Measurements from ENCODE around the gene RBM33.

The RBM33 gene

DNA sequence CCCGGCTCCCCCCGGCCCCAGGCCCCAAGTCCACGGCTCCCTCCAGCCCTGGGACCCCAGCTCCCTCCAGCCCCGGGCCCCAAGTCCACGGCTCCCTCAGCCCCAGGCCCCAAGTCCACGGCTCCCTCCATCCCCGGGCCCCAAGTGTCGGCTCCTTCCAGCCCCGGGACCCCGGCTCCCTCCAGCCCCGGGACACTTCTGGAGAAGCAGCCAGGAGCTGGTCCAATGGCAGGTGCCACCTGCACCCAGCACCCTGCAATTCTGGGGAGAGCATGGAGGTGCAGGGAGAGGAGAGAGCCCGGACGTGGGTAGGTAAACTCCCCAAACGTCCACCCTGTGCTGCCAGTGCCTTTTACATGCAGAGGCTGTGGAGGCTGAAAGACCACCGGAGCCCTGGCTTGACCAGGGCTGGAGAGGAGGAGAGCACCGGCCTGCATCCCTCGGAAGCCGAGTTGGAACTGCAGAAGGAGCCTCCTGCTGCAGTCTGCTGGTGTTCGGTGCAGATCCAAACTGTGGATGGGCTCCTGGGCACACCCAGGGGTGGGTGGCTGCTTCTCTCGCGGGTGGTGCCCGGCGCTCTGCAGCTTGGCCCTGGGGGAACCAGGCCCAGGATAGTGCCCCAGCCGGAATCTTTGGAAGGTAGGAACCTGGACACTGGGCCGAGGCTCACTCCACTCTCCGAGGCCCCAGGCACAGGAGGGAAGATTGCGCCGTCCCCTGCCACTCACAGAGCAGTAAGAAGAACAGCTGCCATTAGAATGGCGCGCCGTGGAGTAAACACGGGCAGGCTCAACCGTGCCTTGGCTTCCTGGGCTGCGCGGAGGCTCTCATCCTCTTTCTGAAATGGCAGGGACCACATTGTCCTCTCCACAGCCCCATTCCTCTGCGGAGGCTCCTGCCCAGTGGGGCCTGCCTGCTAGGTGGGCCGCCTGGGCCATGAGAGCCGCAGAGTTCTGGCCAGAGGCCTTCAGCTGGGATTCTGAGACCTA, 153.1 kb downstream of the RBM33 start:
- no peak for DNase-seq (ENCODE audit: low spot score)

- DNase-seq (ENCODE audit: low spot score): no peak
Observed at GRCh38 chr7:155798673-155799439, 154.4 kb downstream of the RBM33 start.

DNA sequence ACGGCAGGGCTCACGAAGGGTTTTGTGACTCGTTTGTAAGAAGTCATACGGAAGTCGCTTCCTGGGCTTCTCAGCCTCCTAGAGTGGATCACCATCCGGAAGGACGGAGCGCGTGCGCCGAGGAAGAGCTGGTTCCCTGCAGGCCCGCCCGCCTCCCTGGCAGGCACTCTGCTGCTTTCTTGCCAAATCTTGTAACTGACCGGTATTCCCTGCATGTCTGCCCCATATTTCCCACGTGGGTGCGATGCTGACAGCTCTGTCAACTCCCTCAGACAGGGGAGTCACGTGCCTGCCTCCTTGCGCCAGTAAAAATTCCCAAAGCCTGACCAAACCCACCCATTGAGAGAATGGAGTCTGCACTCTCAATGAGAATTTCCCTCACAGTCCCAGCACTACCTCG, 155.1 kb downstream of the RBM33 start:
- DNase-seq (ENCODE audit: low spot score): no peak

DNA sequence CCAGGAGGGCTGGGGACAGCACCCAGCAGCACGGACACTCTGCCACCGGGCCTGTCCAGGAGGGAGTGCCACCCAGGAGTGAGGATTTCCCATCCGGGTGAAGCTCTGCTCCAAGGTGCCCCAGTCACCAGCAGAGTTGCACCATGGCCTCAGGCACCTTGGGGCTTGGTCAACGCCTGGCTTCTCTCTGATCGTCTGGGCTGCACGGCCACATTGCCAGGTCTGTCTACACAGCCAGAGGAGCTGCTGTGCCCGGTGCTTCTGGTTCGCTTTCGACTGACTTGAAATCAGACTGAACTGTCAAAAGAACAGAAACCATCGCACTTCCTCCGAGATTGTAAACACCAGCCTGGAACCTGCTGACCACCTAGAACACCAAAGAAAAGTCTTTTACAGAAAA, 155.8 kb downstream of the RBM33 start:
- no peak for DNase-seq (ENCODE audit: low spot score)

DNA sequence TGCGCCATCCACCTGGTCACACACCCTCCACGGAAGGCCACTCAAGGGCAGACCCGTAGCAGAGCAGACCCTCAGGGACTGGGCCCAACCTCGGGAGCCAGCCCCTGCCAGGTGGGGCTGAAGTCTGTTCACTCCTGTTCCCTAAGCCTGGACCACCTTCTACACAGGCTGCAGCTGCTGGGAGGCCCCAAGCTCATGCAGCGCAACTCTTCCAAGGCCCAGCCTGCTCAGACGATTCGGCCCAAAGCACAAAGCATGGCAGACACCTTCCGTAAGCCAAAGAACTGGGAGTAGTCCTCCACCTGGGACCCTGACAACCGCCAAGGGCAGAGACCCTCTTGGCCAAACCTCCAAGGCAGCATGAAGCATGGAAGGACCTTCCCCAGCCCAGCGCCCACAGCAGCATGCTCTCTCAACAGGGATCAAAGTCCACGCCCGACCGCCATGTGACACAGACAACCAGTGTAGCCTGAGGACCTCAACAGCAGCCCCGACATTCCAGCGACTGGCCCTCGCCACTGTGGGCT, 156.3 kb downstream of the RBM33 start:
- no peak for DNase-seq (ENCODE audit: low spot score)

DNA sequence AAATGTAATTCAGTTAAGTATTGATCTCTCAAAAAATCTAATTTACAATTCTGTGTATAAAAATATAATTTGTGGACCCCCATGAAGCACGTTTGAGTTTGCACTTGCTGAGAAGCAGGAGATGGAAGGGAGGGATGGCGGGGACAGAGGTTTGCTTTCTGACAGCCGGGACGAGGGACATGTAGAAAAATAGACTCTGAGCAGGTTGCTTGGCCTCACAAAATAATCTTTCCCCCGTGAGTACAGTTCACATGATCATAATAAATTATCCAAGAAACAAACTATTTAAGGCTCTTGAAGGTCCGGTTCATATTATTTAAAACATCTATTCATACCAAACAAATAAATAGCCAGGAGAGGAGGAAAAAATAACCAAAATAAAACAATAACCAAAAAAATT, 157.8 kb downstream of the RBM33 start:
- DNase-seq (ENCODE audit: low spot score): no peak

GRCh38 chr7:155802906-155803417, 158.5 kb downstream of the RBM33 start:
- DNase-seq (ENCODE audit: low spot score): peak; percentile 56

DNA sequence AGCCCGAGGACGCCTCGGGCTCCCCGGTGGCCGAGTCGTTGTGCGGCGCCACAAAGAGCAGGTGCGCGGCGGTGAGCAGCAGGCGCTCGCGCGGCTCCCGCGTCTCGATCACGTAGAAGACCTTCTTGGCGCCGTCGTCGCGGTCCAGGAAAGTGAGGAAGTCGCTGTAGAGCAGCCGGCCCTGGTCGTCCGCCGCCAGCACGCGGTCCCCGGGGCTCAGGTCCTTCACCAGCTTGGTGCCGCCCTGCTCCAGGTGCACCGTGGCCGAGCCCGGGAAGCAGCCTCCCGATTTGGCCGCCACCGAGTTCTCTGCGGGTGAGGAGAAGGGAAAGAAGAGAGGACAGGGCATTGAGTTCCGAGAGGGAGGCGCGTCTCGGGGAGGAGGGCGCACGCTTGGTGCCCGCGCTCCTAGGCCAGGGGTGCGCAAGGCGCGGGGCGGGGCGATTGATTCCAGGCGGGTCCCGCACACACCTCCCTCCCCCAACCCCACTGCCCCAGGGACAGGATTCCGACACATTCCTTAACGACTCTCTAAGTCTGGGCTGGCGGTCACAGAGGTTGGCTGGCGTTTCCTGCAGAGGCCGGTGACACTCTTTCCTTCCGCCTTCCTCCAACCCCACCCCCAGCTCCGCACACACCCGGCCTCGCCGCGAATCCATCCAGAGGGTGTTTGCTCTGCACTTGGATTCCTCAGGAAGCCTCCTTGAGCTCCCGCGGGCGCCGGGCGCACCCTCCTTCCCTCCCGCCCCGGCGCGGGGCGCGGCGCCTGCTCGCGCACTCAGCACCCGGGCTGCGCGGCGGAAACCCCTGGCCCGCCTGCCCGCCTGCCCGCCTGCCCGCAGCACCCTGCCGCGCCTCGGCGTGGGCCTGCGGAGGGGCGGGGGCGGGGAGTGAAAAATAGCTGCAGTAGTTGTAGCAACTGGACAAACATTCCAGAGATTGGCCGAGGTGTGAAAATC, 159.2 kb downstream of the RBM33 start:
- DNase-seq (ENCODE audit: low spot score): peak; percentile 70

- DNase-seq (ENCODE audit: low spot score): no peak
Observed at GRCh38 chr7:155804431-155804831, 160.0 kb downstream of the RBM33 start.

GRCh38 chr7:155804897-155805825, 160.7 kb downstream of the RBM33 start:
- DNase-seq (ENCODE audit: low spot score): peak; percentile 90

GRCh38 chr7:155805826-155806095, 161.3 kb downstream of the RBM33 start:
- no peak for DNase-seq (ENCODE audit: low spot score)

DNA sequence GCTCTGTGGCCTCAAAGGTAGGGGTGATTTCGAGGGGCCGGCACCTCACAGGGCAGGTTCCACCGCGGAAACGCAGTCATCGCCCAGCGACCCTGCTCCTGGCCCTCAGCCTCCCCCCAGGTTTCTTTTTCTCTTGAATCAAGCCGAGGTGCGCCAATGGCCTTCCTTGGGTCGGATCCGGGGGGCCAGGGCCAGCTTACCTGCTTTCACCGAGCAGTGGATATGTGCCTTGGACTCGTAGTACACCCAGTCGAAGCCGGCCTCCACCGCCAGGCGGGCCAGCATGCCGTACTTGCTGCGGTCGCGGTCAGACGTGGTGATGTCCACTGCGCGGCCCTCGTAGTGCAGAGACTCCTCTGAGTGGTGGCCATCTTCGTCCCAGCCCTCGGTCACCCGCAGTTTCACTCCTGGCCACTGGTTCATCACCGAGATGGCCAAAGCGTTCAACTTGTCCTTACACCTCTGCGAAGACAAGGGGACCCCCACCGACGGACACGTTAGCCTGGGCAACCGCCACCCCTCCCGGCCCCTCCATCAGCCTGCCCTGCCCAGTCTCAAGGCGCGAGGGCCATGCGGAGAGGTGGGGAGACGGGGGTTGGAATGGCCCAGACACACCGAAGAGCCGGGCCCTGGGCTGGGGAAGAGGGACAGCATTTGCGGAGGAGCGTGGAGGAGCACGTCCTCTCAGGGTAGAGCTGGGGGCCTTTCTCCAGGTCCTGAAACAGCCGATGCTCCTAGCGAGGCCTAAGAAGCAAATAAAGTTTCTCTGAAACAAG, 161.8 kb downstream of the RBM33 start:
- peak; percentile 74 for DNase-seq (ENCODE audit: low spot score)

DNA sequence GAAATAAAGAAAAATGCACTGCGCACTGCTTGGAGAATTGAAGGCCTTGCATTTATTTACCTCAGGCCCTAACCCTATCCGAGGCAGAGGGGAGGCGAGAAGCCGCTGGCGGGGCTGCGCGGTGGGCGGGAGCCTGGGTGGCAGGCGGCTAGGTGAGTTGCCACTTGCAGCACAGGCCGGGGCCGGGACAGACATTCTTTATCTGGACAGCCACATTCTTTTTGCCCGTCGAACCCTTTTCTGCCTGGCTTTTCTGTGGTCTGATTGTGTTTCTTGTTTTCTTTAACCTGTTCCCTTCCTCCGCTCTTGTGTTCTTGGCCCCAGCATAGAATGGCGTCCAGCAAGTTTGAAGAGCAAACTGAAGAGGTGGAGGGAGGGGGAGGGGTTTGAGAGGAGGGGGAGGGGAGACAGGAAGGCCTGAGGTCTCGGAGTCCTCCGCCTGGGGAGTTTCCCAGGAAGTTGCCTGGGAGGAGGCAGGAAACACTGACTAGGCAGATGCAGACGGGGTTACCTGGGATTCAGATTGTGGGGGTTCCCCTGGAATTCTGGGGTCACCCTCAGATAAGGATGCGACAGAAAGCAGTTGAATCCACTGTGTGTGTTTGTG, 162.7 kb downstream of the RBM33 start:
- DNase-seq (ENCODE audit: low spot score): peak; percentile 56

DNA sequence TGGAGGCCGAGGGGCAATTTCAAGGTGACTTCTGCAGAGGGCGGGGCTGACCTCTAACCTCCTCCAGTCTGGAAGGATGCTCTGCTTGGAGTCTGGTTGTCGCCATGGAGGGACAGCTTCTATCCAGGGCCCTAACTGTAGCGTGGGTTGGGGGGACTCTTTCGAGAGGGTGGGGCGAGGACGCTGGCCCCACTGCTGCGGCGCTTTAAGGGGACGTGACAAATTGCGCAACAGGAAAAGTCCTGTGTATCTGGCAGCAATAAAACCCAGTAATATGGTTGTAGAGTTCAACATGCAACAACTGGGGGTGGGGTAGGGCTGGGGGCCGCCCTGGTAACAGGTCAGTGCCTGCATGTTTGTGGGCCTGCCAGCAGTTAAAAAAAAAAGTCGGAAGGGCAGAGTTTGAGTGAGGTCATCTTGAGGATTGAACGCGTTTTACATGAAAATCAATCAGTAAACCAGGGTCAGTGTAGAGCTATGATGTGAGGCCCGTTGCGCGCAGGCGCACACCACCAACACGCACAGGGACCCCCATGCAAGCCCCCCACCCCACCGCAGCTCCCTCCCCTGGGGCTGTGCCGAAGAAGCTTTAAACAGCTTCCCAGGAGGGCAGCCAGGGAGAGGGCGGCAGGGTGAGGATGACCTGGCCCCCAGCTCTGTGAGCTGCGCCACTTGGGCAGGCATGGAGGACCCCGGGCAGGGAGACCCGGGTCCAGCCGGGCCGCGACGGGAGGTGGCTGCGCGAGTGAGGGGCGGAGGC, 163.5 kb downstream of the RBM33 start:
- peak; percentile 64 for DNase-seq (ENCODE audit: low spot score)

DNA sequence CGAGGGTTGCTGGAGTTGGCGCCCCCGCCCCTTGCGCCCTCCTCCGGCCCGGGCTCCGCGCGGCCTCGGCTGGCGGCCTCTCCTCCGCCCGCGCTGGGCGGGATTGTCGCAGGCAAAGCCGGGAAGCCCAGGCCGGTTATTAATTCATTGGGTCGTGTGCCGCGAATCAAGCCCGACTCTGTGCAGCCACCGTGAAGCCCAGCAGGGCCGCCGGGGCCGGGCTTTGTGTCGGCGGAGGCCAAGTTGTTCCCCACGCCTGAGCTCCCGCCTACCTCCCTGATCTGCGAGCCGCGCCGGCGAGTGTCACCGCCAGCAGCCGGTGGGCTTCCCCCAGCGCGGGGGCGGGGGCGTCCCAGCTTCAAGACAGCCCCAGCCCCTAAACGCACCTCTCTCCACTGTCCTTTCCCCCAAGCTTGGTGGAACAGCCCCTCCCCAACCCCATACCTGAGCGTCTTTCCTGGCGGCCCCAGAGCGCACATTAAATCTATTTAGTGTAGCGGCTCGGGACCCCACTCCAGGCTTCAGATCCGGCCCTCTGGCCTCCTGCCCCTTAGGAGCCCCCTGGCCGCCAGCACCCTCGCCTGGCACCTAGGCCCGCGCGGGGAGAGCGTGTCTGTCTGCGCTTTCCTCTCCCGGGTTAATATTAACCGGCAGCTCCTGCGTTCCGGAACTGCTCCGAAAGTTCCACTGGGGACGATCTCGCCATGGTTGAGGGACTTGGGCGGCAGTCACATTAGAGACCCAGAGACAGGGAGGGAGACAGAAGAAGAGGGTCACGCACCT, 164.3 kb downstream of the RBM33 start:
- DNase-seq (ENCODE audit: low spot score): peak; percentile 76

GRCh38 chr7:155809332-155809946, 165.0 kb downstream of the RBM33 start:
- DNase-seq (ENCODE audit: low spot score): peak; percentile 53

Measured in ecto neural progenitor cell (in vitro differentiated cells).